ENCODE results near the gene PIGP. TPM values are rescaled to one million over a fixed set of nuclear protein-coding genes. Genes with fewer than 3 reads are reported as not detected.

The PIGP gene
- total RNA-seq, 3 donors from 2014 or later (not counting 1 experiment from before 2014, with no cell fraction given): 6.5 to 10.4 (median 8.5) TPM

- no peaks in the 10 kb centered on the region for H3K27me3 ChIP-seq (ENCODE audit: control insufficient read depth, insufficient read depth, low read length)
- 83% methylated on average over 1 of the region's 1 CpG for WGBS (ENCODE audit: insufficient coverage)
- H3K27ac ChIP-seq (ENCODE audit: low read length): no peak overlapping the region
- no peaks in the 10 kb centered on the region for H3K9me3 Mint-ChIP-seq
- no peaks in the 10 kb centered on the region for H3K36me3 Mint-ChIP-seq
- no peaks in the 10 kb centered on the region for H3K9me3 ChIP-seq (ENCODE audit: control insufficient read depth, insufficient read depth, low read length)
- no peaks in the 10 kb centered on the region for H3K4me1 ChIP-seq (ENCODE audit: control insufficient read depth, insufficient read depth, low read length)
- intact Hi-C loops (cut with micrococcal nuclease): no loop called here
- no peak overlapping the region for H3K27ac Mint-ChIP-seq
- DNase-seq: no peak
- TF ChIP-seq CTCF (IDR thresholded peaks at IDR 0.05): no peak
- ATAC-seq: no peak
- H3K4me3 ChIP-seq (ENCODE audit: low read length): no peak overlapping the region
- no peak overlapping the region for H3K4me3 Mint-ChIP-seq
- no peaks in the 10 kb centered on the region for H3K27me3 Mint-ChIP-seq (ENCODE audit: low read depth in 2 of 2)
- H3K36me3 ChIP-seq (ENCODE audit: control insufficient read depth, insufficient read depth, low read length): peaks cover 29% of the 10 kb centered on the region
- peaks cover 0 to 6% of the 10 kb centered on the region in 2 donors for H3K4me1 Mint-ChIP-seq
Measured at GRCh38 chr21:37101384-37101783, 28.5 kb upstream of the PIGP start.

- 93% methylated on average over 6 of the region's 6 CpGs for WGBS (ENCODE audit: insufficient coverage)
- Mint-ChIP-seq H3K36me3 (no peaks in the 10 kb centered on the region), H3K4me3 (no peak overlapping the region), H3K9me3 (no peaks in the 10 kb centered on the region), H3K27me3 (ENCODE audit: low read depth in 2 of 2) (no peaks in the 10 kb centered on the region), H3K27ac (no peak overlapping the region), H3K4me1 (peaks cover 0 to 6% of the 10 kb centered on the region in 2 donors)
- Histone ChIP-seq H3K27ac (ENCODE audit: low read length) (no peak overlapping the region), H3K4me1 (ENCODE audit: control insufficient read depth, insufficient read depth, low read length) (no peaks in the 10 kb centered on the region), H3K4me3 (ENCODE audit: low read length) (no peak overlapping the region), H3K36me3 (ENCODE audit: control insufficient read depth, insufficient read depth, low read length) (peaks cover 33% of the 10 kb centered on the region), H3K9me3 (ENCODE audit: control insufficient read depth, insufficient read depth, low read length) (no peaks in the 10 kb centered on the region), H3K27me3 (ENCODE audit: control insufficient read depth, insufficient read depth, low read length) (no peaks in the 10 kb centered on the region)
- DNase-seq: no peak
- intact Hi-C loops (cut with micrococcal nuclease): no loop called here
- no peak for TF ChIP-seq CTCF (IDR thresholded peaks at IDR 0.05)
- no peak for ATAC-seq
Measured at GRCh38 chr21:37100316-37100715, 27.4 kb upstream of the PIGP start.

- no peak for TF ChIP-seq CTCF (IDR thresholded peaks at IDR 0.05)
- peaks cover 0 to 2% of the 10 kb centered on the region in 2 donors for H3K4me1 Mint-ChIP-seq
- H3K4me3 ChIP-seq (ENCODE audit: low read length): no peak overlapping the region
- no peaks in the 10 kb centered on the region for H3K9me3 ChIP-seq (ENCODE audit: control insufficient read depth, insufficient read depth, low read length)
- intact Hi-C loops (cut with micrococcal nuclease): no loop called here
- no peak overlapping the region for H3K27ac Mint-ChIP-seq
- WGBS (ENCODE audit: insufficient coverage): 100% methylated on average over 2 of the region's 2 CpGs
- H3K4me1 ChIP-seq (ENCODE audit: control insufficient read depth, insufficient read depth, low read length): no peaks in the 10 kb centered on the region
- H3K27ac ChIP-seq (ENCODE audit: low read length): no peak overlapping the region
- no peaks in the 10 kb centered on the region for H3K9me3 Mint-ChIP-seq
- DNase-seq (no peak), ATAC-seq (no peak)
- no peak overlapping the region for H3K4me3 Mint-ChIP-seq
- no peaks in the 10 kb centered on the region for H3K36me3 Mint-ChIP-seq
- no peaks in the 10 kb centered on the region for H3K27me3 ChIP-seq (ENCODE audit: control insufficient read depth, insufficient read depth, low read length)
- peaks cover 33% of the 10 kb centered on the region for H3K36me3 ChIP-seq (ENCODE audit: control insufficient read depth, insufficient read depth, low read length)
- no peaks in the 10 kb centered on the region for H3K27me3 Mint-ChIP-seq (ENCODE audit: low read depth in 2 of 2)
Measured at GRCh38 chr21:37098751-37099150, 25.9 kb upstream of the PIGP start.

- DNase-seq (no peak), ATAC-seq (no peak)
- peaks cover 39% of the 10 kb centered on the region for H3K36me3 ChIP-seq (ENCODE audit: control insufficient read depth, insufficient read depth, low read length)
- H3K27ac Mint-ChIP-seq: no peak overlapping the region
- H3K27ac ChIP-seq (ENCODE audit: low read length): no peak overlapping the region
- H3K9me3 Mint-ChIP-seq: no peaks in the 10 kb centered on the region
- H3K4me1 ChIP-seq (ENCODE audit: control insufficient read depth, insufficient read depth, low read length): no peaks in the 10 kb centered on the region
- H3K4me3 ChIP-seq (ENCODE audit: low read length): no peak overlapping the region
- H3K4me1 Mint-ChIP-seq: no peaks in the 10 kb centered on the region
- H3K9me3 ChIP-seq (ENCODE audit: control insufficient read depth, insufficient read depth, low read length): no peaks in the 10 kb centered on the region
- TF ChIP-seq CTCF (IDR thresholded peaks at IDR 0.05): no peak
- no peaks in the 10 kb centered on the region for H3K27me3 Mint-ChIP-seq (ENCODE audit: low read depth in 2 of 2)
- 94% methylated on average over 2 of the region's 4 CpGs for WGBS (ENCODE audit: insufficient coverage)
- H3K27me3 ChIP-seq (ENCODE audit: control insufficient read depth, insufficient read depth, low read length): no peaks in the 10 kb centered on the region
- no peak overlapping the region for H3K4me3 Mint-ChIP-seq
- no peaks in the 10 kb centered on the region for H3K36me3 Mint-ChIP-seq
- intact Hi-C loops (cut with micrococcal nuclease): no loop called here
Measured at GRCh38 chr21:37095821-37096220, 22.9 kb upstream of the PIGP start.

Measured in natural killer cell (primary cell).